ENCODE data around the gene NT5C2. TPM values are rescaled to one million over a fixed set of nuclear protein-coding genes. Genes with fewer than 3 reads are reported as not detected.
"Not testable (repeated sequence)": the region's sequence is repeated elsewhere in the genome, so short reads cannot be mapped to it uniquely, and the experiment has no call there.

The NT5C2 gene
- total RNA-seq, 2 experiments from 2014 or later, result 46.6 to 50.1 TPM

- ChIA-PET CTCF (interaction anchor here (0.6 to 1.3 kb wide), 2 partner anchors 47 to 135 kb away, joined by 3 to 8 read pairs; no protein-coding TSS in a partner anchor), POLR2A (interaction anchor here (1.1 to 1.6 kb wide), 2 partner anchors 86 to 279 kb away, joined by 3 to 4 read pairs; partner anchors contain the start of gene CNNM2)
- intact Hi-C loops (cut with micrococcal nuclease), result loop anchor here (1.0 to 10.0 kb wide), 3 partner anchors 48 to 742 kb away; partner anchors contain the start of genes C10orf95 and RPEL1
- Mint-ChIP-seq H3K9me3 (no peaks in the 10 kb centered on the region), H3K27me3 (no peaks in the 10 kb centered on the region), H3K4me3 (peak overlapping the region; percentile 35), H3K4me1 (ENCODE audit: low read depth) (peaks cover 20% of the 10 kb centered on the region), H3K27ac (peak overlapping the region; percentile 63), H3K36me3 (peaks cover 2% of the 10 kb centered on the region)
- DNase-seq, result peak; percentile 63
These were observed 4.1 kb upstream of the NT5C2 start for GRCh38 chr10:103197174-103197573.

DNA sequence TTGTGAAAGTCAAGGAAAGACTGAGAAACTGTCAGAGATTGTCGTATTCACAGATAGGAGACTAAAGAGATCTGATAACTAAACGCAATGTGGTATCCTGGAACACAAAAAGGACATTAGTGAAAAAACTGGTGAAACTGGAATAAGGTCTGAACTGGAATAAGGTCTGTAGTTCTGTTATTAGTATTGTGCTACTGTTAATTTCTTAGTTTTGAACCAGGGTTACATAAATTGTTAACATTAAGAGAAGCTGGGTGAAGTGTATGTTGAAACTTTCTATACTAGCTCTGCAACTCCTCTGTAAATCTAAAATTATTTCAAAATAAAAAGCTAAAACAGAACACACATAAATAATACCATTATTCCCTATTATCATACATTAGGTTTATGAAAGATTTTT is 3.4 kb upstream of the NT5C2 start:
- Mint-ChIP-seq H3K36me3 (peaks cover 8% of the 10 kb centered on the region), H3K27me3 (no peaks in the 10 kb centered on the region), H3K9me3 (no peaks in the 10 kb centered on the region), H3K27ac (no peak overlapping the region), H3K4me3 (no peak overlapping the region), H3K4me1 (ENCODE audit: low read depth) (peaks cover 26% of the 10 kb centered on the region)
- no peak for DNase-seq
- ChIA-PET POLR2A (interaction anchor here (1.1 to 1.6 kb wide), 2 partner anchors 85 to 278 kb away, joined by 3 to 4 read pairs; partner anchors contain the start of gene CNNM2), CTCF (interaction anchor here (0.6 to 1.3 kb wide), 2 partner anchors 48 to 135 kb away, joined by 3 to 8 read pairs; no protein-coding TSS in a partner anchor)
- intact Hi-C loops (cut with micrococcal nuclease), result loop anchor here (2.0 to 10.0 kb wide), 2 partner anchors 48 to 742 kb away; partner anchors contain the start of genes C10orf95 and RPEL1

GRCh38 chr10:103193820-103194529 is 903 bp upstream of the NT5C2 start:
- ChIA-PET POLR2A (interaction anchor here (0.5 to 0.8 kb wide), 2 partner anchors 11 to 83 kb away, joined by 3 to 5 read pairs; no protein-coding TSS in a partner anchor), CTCF (interaction anchor here (2.3 to 3.4 kb wide), 2 partner anchors 50 to 276 kb away, joined by 14 to 18 read pairs; partner anchors contain the start of gene CNNM2)
- no peaks in the 10 kb centered on the region for H3K9me3 Mint-ChIP-seq
- H3K4me1 Mint-ChIP-seq (ENCODE audit: low read depth), result peaks cover 40% of the 10 kb centered on the region
- intact Hi-C loops (cut with micrococcal nuclease), result loop anchor here (1.0 to 10.0 kb wide), 4 partner anchors 81 to 739 kb away; partner anchors contain the start of genes C10orf95 and NEURL1
- peak overlapping the region; percentile 92 for H3K4me3 Mint-ChIP-seq
- no peak for DNase-seq
- H3K36me3 Mint-ChIP-seq, result peaks cover 10% of the 10 kb centered on the region
- H3K27me3 Mint-ChIP-seq, result no peaks in the 10 kb centered on the region
- H3K27ac Mint-ChIP-seq, result peak overlapping the region; percentile 79

- Mint-ChIP-seq H3K27ac (peak overlapping the region; percentile 92), H3K4me3 (peak overlapping the region; percentile 92), H3K36me3 (peaks cover 10% of the 10 kb centered on the region), H3K27me3 (no peaks in the 10 kb centered on the region), H3K9me3 (no peaks in the 10 kb centered on the region), H3K4me1 (ENCODE audit: low read depth) (peaks cover 43% of the 10 kb centered on the region)
- ChIA-PET POLR2A (interaction anchor here (0.6 to 2.0 kb wide), 8 partner anchors 10 to 468 kb away, joined by 3 to 8 read pairs (median 4); partner anchors contain the start of genes ATP5MK, CNNM2 and PDCD11), CTCF (interaction anchor here (0.6 to 3.4 kb wide), 5 partner anchors 52 to 275 kb away, joined by 3 to 18 read pairs (median 3); partner anchors contain the start of gene CNNM2)
- peak; percentile 81 for DNase-seq
- intact Hi-C loops (cut with micrococcal nuclease), result loop anchor here (1.0 to 10.0 kb wide), 5 partner anchors 80 to 738 kb away; partner anchors contain the start of genes C10orf95, CNNM2 and NEURL1
These were observed 493 bp downstream of the NT5C2 start for GRCh38 chr10:103192451-103193106.

DNA sequence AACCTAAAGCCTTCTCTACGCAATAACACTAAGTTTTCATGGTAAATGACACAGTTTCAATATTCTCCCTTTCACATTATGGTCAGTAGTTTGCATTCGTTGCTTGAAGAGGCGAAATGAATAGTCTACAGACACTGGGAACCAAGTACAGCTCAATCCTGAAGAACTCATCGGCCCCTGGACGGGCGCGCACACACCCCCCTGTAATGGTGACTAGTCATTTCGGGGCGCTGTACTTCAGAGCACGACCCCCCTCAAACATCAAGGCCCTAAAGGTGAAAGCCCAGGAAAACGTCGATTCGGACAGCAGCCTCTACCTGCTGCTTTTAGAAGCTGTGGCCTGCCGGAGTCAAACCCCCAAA is 1.0 kb downstream of the NT5C2 start:
- H3K27ac Mint-ChIP-seq, result peak overlapping the region; percentile 92
- H3K36me3 Mint-ChIP-seq, result peaks cover 10% of the 10 kb centered on the region
- peaks cover 37% of the 10 kb centered on the region for H3K4me1 Mint-ChIP-seq (ENCODE audit: low read depth)
- H3K4me3 Mint-ChIP-seq, result peak overlapping the region; percentile 92
- intact Hi-C loops (cut with micrococcal nuclease), result loop anchor here (1.0 to 10.0 kb wide), 4 partner anchors 79 to 737 kb away; partner anchors contain the start of genes C10orf95, CNNM2 and NEURL1
- POLR2A ChIA-PET, result interaction anchor here (0.6 to 2.0 kb wide), 8 partner anchors 9 to 469 kb away, joined by 3 to 8 read pairs (median 4); partner anchors contain the start of genes ATP5MK, CNNM2 and PDCD11
- CTCF ChIA-PET, result interaction anchor here (0.6 to 3.4 kb wide), 4 partner anchors 52 to 274 kb away, joined by 3 to 18 read pairs (median 8); partner anchors contain the start of gene CNNM2
- H3K27me3 Mint-ChIP-seq, result no peaks in the 10 kb centered on the region
- no peaks in the 10 kb centered on the region for H3K9me3 Mint-ChIP-seq
- DNase-seq, result peak; percentile 44

GRCh38 chr10:103191198-103191597 is 1.9 kb downstream of the NT5C2 start:
- H3K27me3 Mint-ChIP-seq, DNase-seq, H3K36me3 Mint-ChIP-seq, H3K27ac Mint-ChIP-seq, H3K9me3 Mint-ChIP-seq: not testable (repeated sequence)
- H3K4me1 Mint-ChIP-seq (ENCODE audit: low read depth), result peaks cover 35% of the 10 kb centered on the region
- CTCF ChIA-PET, result interaction anchor here (0.6 to 3.4 kb wide), 6 partner anchors 51 to 273 kb away, joined by 3 to 18 read pairs (median 4); partner anchors contain the start of gene CNNM2
- intact Hi-C loops (cut with micrococcal nuclease), result loop anchor here (5.0 to 10.0 kb wide), 2 partner anchors 301 to 736 kb away; partner anchors contain the start of genes C10orf95 and NEURL1
- POLR2A ChIA-PET, result interaction anchor here (0.6 to 2.0 kb wide), 6 partner anchors 8 to 205 kb away, joined by 3 to 8 read pairs (median 4); partner anchors contain the start of genes ATP5MK and PDCD11
- H3K4me3 Mint-ChIP-seq, result peak overlapping the region; percentile 92

GRCh38 chr10:103188853-103189252 is 4.2 kb downstream of the NT5C2 start:
- H3K27ac Mint-ChIP-seq, result no peak overlapping the region
- ChIA-PET CTCF (no interaction called here), POLR2A (no interaction called here)
- H3K36me3 Mint-ChIP-seq, result peaks cover 10% of the 10 kb centered on the region
- DNase-seq, result no peak
- intact Hi-C loops (cut with micrococcal nuclease), result no loop called here
- H3K9me3 Mint-ChIP-seq, result no peaks in the 10 kb centered on the region
- H3K4me1 Mint-ChIP-seq (ENCODE audit: low read depth), result peaks cover 50% of the 10 kb centered on the region
- H3K27me3 Mint-ChIP-seq, result no peaks in the 10 kb centered on the region
- H3K4me3 Mint-ChIP-seq, result no peak overlapping the region

DNA sequence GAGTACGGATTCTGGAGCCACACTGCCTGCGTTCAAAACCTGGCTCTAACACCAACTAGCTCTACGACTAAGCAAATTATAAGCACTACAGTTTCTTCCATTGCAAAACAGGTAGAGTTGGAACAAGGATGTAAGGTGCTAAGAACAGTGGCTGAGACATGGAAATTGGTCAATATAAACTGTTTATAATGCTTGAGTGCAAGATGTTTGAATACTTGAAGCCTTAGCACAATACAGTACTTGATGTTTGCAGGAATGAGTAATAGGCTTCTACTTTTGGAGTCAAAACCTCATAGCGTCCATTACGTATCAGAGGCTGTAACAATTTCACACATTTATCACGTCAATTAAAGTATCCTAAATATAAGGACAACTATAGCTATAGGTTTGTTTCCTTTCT is 6.9 kb downstream of the NT5C2 start:
- ChIA-PET POLR2A (no interaction called here), CTCF (no interaction called here)
- H3K27me3 Mint-ChIP-seq, result no peaks in the 10 kb centered on the region
- H3K27ac Mint-ChIP-seq, result no peak overlapping the region
- H3K4me1 Mint-ChIP-seq (ENCODE audit: low read depth), result peaks cover 49% of the 10 kb centered on the region
- H3K4me3 Mint-ChIP-seq, result no peak overlapping the region
- intact Hi-C loops (cut with micrococcal nuclease), result no loop called here
- H3K36me3 Mint-ChIP-seq, result peaks cover 6% of the 10 kb centered on the region
- DNase-seq, result no peak
- H3K9me3 Mint-ChIP-seq, result no peaks in the 10 kb centered on the region

- Mint-ChIP-seq H3K4me1 (ENCODE audit: low read depth) (peaks cover 42% of the 10 kb centered on the region), H3K27ac (no peak overlapping the region), H3K36me3 (peaks cover 8% of the 10 kb centered on the region), H3K27me3 (no peaks in the 10 kb centered on the region), H3K4me3 (no peak overlapping the region), H3K9me3 (no peaks in the 10 kb centered on the region)
- intact Hi-C loops (cut with micrococcal nuclease), result no loop called here
- ChIA-PET POLR2A (no interaction called here), CTCF (no interaction called here)
- DNase-seq, result no peak
These were observed 8.5 kb downstream of the NT5C2 start for GRCh38 chr10:103184615-103185014.

GRCh38 chr10:103183991-103184451 is 9.1 kb downstream of the NT5C2 start:
- H3K27me3 Mint-ChIP-seq; POLR2A ChIA-PET; H3K4me3 Mint-ChIP-seq; H3K9me3 Mint-ChIP-seq; intact Hi-C loops (cut with micrococcal nuclease); CTCF ChIA-PET; DNase-seq; H3K27ac Mint-ChIP-seq; H3K36me3 Mint-ChIP-seq: not testable (repeated sequence)
- H3K4me1 Mint-ChIP-seq (ENCODE audit: low read depth), result peaks cover 42% of the 10 kb centered on the region

DNA sequence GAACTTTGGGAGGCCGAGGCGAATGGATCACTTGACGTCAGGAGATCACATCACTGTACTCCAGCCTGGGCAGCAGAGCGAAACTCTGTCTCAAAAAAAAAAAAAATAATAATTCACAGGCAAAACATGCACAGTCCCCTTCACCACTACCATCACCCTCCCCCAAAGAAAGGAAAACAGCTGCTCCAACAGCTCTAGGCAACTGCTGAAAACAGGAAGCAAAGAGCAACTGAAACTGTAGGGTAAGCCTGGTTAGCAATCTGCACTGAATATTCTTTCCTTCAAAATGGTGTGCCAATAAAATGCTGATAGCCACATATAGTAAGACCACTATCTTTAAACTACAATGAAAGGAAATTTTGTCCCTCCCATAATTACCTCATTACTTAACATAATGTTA is 11.8 kb downstream of the NT5C2 start:
- intact Hi-C loops (cut with micrococcal nuclease), result no loop called here
- DNase-seq, result no peak
- no peaks in the 10 kb centered on the region for H3K9me3 Mint-ChIP-seq
- H3K27me3 Mint-ChIP-seq, result no peaks in the 10 kb centered on the region
- H3K27ac Mint-ChIP-seq, result no peak overlapping the region
- ChIA-PET CTCF (no interaction called here), POLR2A (no interaction called here)
- H3K4me1 Mint-ChIP-seq (ENCODE audit: low read depth), result peaks cover 36% of the 10 kb centered on the region
- H3K36me3 Mint-ChIP-seq, result peaks cover 8% of the 10 kb centered on the region
- H3K4me3 Mint-ChIP-seq, result no peak overlapping the region
